ENCODE data around the gene RBM23. TPM values are rescaled to one million over a fixed set of nuclear protein-coding genes. Genes with fewer than 3 reads are reported as not detected.

The RBM23 gene
- total RNA-seq, 4 donors from 2014 or later: 64.5 to 104 (median 93.0) TPM

- peak overlapping the region; percentile 6 for H3K4me3 ChIP-seq
- DNase-seq (ENCODE audit: low spot score in 2 of 2): peak in 1 of 2 donors; percentile 65
- peaks cover 60% of the 10 kb centered on the region for H3K36me3 ChIP-seq
- H3K9me3 ChIP-seq: no peaks in the 10 kb centered on the region
- H3K27me3 ChIP-seq: no peaks in the 10 kb centered on the region
- TF ChIP-seq CTCF (IDR thresholded peaks at IDR 0.05) (no peak), EP300 (IDR thresholded peaks at IDR 0.05) (no peak), POLR2AphosphoS5 (IDR thresholded peaks at IDR 0.05) (no peak), POLR2A (IDR thresholded peaks at IDR 0.05) (no peak)
- H3K4me1 ChIP-seq: peaks cover 87% of the 10 kb centered on the region
- H3K27ac ChIP-seq: peak overlapping the region; percentile 87
- 77% methylated on average over 25 of the region's 26 CpGs for WGBS
Observed at GRCh38 chr14:22845821-22846625, 72.9 kb downstream of the RBM23 start.

- H3K36me3 ChIP-seq: peaks cover 60% of the 10 kb centered on the region
- WGBS: 86% methylated on average over 9 of the region's 9 CpGs
Observed at GRCh38 chr14:22845103-22845394, 73.9 kb downstream of the RBM23 start.

GRCh38 chr14:22844221-22845102 is 74.5 kb downstream of the RBM23 start:
- H3K27me3 ChIP-seq: no peaks in the 10 kb centered on the region
- no peak for DNase-seq (ENCODE audit: low spot score in 2 of 2)
- H3K9me3 ChIP-seq: no peaks in the 10 kb centered on the region
- 81% methylated on average over 17 of the region's 22 CpGs for WGBS
- no peak for TF ChIP-seq POLR2A (IDR thresholded peaks at IDR 0.05)
- TF ChIP-seq EP300 (IDR thresholded peaks at IDR 0.05): no peak
- TF ChIP-seq POLR2AphosphoS5 (IDR thresholded peaks at IDR 0.05): no peak
- TF ChIP-seq CTCF (IDR thresholded peaks at IDR 0.05): no peak
- no peak overlapping the region for H3K4me3 ChIP-seq
- H3K27ac ChIP-seq: no peak overlapping the region
- H3K4me1 ChIP-seq: peaks cover 85% of the 10 kb centered on the region
- peaks cover 60% of the 10 kb centered on the region for H3K36me3 ChIP-seq

More at GRCh38 chr14:22845103-22845394, 73.9 kb downstream of the RBM23 start:
- Histone ChIP-seq H3K9me3 (no peaks in the 10 kb centered on the region), H3K4me1 (peaks cover 86% of the 10 kb centered on the region), H3K27ac (no peak overlapping the region), H3K27me3 (no peaks in the 10 kb centered on the region), H3K4me3 (no peak overlapping the region)
- TF ChIP-seq POLR2A (IDR thresholded peaks at IDR 0.05): no peak
- no peak for TF ChIP-seq EP300 (IDR thresholded peaks at IDR 0.05)
- TF ChIP-seq CTCF (IDR thresholded peaks at IDR 0.05): no peak
- no peak for TF ChIP-seq POLR2AphosphoS5 (IDR thresholded peaks at IDR 0.05)
- DNase-seq (ENCODE audit: low spot score in 2 of 2): no peak

Other genes with a start within 250 kb of the RBM23 start
- 100 to 1,000 TPM in 2 of 4 donors, 10 to 100 TPM in 2; 75.7 to 107 (median 91.8) TPM for gene OXA1L, start 152.5 kb downstream of the RBM23 start, total RNA-seq
- 1 to 10 TPM; 1.8 to 3.8 (median 2.9) TPM for gene SLC7A7, start 103.7 kb downstream of the RBM23 start, total RNA-seq
- 10 to 100 TPM; 35.5 to 84.5 (median 74.2) TPM for gene MRPL52, start 89.3 kb downstream of the RBM23 start, total RNA-seq
- 100 to 1,000 TPM; 106 to 161 (median 128) TPM for gene MMP14, start 82.6 kb downstream of the RBM23 start, total RNA-seq
- 100 to 1,000 TPM in 3 of 4 donors, 10 to 100 TPM in 1; 97.8 to 170 (median 157) TPM for gene LRP10, start 47.4 kb downstream of the RBM23 start, total RNA-seq
- gene REM2, start 35.9 kb downstream of the RBM23 start, total RNA-seq: 1 to 10 TPM in 2 of 4 donors, under 1 TPM in 2; 0.89 to 5.4 (median 1.2) TPM
- 10 to 100 TPM; 44.0 to 58.4 (median 50.3) TPM for gene PRMT5, start 10.2 kb upstream of the RBM23 start, total RNA-seq
- gene HAUS4, start 37.9 kb upstream of the RBM23 start, total RNA-seq: 100 to 1,000 TPM in 2 of 4 donors, 10 to 100 TPM in 2; 43.1 to 119 (median 96.3) TPM
- 100 to 1,000 TPM in 1 of 4 donors, 10 to 100 TPM in 3; 66.0 to 120 (median 79.2) TPM for gene AJUBA, start 63.4 kb upstream of the RBM23 start, total RNA-seq
- gene C14orf93, start 91.0 kb upstream of the RBM23 start, total RNA-seq: 10 to 100 TPM; 19.1 to 32.9 (median 24.3) TPM
- 100 to 1,000 TPM in 3 of 4 donors, 10 to 100 TPM in 1; 59.7 to 167 (median 135) TPM for gene PSMB5, start 115.8 kb upstream of the RBM23 start, total RNA-seq
- gene PSMB11, start 123.1 kb upstream of the RBM23 start, total RNA-seq: not detected
- 1 to 10 TPM; 3.4 to 8.4 (median 5.7) TPM for gene CDH24, start 138.4 kb upstream of the RBM23 start, total RNA-seq
- 100 to 1,000 TPM in 2 of 4 donors, 10 to 100 TPM in 2; 78.7 to 217 (median 103) TPM for gene ACIN1, start 176.0 kb upstream of the RBM23 start, total RNA-seq
- gene C14orf119, start 176.4 kb upstream of the RBM23 start, total RNA-seq: 10 to 100 TPM; 10.1 to 22.7 (median 18.6) TPM
- not detected for gene CIROP, start 185.8 kb upstream of the RBM23 start, total RNA-seq
- gene CEBPE, start 200.1 kb upstream of the RBM23 start, total RNA-seq: not detected